ENCODE data around the gene SOX8.
"Not testable (repeated sequence)": the region's sequence is repeated elsewhere in the genome, so short reads cannot be mapped to it uniquely, and the experiment has no call there.

The SOX8 gene

DNA sequence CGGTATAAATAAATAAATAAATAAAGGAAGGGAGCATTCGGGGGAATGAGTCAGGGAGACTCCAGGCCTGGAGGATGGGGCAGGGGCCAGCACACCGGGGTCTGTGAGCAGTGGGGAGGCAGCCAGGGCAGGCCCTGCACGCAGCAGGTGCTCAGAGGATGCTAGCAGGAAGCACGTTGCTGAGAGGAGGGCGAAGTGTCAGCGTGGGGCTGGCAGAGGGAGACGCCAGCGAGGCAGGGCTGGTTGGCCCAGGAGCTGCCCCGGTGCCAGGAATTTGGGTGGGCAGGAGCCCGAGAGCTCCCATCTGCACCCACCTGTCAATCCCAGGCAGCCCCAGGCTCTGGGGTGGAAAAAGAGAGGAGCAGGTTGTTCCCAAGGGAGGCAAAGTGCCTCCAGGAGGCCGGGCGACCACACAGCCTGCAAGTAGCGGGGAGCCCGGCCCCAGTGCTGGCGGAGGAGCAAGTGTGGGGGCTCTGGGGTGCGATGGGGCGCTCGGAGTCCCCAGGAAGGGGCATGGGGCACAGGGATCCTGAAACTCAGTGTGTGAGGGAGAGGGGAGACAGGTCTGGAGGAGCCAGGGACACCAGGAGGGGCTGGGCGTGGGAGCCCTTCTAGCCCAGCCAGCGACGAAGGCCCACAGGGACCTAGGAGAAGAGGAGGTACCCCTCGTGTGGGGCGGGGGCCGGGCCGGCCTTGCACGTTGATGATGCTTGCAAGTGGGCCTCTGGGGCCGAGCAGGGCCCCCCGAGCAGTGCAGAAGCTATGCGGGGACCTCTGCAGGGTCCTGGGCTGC, 28.0 kb downstream of the SOX8 start:
- no peak for DNase-seq (ENCODE audit: low spot score)

- DNase-seq (ENCODE audit: low spot score) = no peak
These were observed 28.7 kb downstream of the SOX8 start for GRCh38 chr16:1010251-1010650.

DNA sequence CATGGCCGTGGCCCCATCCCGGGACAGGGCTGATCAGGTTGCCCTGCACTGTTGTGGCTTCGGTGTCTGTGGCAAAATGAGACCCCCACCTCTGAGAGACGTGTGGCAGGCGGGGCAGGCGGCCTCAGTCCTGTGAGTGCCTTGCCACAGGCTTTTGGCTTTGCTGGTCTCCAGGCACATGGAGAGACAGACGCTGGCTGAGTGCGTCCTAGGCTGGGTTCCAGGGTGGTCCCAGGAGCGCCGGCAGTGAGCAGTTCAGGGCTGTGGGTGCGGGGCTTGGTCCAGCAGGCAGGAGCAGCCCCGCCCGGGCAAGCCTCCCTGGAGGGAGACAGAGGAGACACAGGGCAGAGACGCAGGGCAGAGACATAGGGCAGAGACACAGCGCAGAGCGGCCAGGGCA, 29.2 kb downstream of the SOX8 start:
- no peak for DNase-seq (ENCODE audit: low spot score)

DNA sequence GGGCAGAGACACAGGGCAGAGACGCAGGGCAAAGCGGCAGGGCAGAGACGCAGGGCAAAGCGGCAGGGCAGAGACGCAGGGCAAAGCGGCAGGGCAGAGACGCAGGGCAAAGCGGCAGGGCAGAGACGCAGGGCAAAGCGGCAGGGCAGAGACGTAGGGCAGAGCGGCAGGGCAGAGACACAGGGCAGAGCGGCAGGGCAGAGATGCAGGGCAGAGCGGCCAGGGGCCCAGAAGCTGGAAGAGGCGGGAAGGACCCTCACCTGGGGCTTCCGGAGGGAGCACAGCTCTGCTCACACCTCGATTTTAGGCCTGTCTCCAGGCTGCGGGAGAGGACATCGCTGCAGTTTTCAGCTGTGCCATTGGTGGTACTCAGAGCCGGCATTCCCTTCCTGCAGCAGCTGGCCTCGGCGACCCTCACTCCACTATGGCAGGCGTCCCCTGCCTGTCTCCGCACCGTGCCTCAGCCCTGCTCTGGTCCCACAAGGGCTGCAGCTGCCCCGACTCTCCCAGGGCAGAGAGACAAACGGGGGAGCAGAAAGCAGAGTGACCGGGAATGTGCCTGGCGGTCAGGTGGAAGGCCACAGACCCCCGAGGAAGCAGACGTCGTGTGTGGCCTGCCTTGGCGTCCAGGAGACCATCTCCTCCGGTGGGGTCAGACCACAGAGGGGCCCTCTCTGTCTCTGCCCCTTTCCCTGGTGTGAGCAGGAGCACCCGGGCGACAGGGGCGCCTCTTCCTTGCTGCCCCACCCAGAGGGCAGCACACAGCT, 29.9 kb downstream of the SOX8 start:
- no peak for DNase-seq (ENCODE audit: low spot score)

- no peak for DNase-seq (ENCODE audit: low spot score)
These were observed 30.6 kb downstream of the SOX8 start for GRCh38 chr16:1012135-1012534.

DNA sequence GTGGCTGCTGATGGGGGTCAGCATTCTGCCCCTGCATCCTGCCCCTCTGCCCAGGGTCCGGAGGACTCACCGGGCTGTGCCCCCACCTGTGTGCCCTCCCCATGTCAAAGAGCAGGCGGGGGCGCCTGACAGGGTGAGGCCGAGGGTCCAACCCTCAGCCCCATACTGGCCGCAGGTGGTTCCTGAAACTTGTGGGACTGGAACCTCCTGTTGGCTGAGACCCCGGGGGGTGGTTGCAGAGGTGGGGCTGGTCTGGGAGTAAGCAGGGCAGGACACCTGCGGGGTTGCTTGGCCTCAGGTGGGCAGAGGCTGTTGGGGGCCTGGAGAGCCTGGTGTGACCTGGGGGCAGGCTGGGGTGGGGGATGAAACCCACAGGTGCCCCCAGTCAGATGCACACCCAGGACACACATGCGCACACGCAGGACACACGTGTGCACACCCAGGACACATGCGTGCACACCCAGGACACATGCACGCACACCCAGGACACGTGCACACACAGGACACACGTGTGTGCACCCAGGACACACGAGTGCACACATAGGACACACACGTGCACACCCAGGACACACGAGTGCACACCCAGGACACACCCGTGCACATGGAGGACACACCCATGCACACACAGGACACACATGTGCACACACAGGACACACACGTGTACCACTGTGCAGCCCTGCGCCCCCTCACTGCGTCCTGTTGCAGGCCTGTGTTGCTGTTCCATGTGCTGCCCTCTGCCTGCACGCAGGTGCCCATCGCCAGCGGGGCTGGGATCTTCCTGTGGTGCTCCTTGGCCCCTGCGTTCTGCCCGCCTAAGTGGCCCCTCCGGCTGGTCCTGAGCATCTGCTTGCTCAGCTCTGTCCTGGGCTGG, 31.4 kb downstream of the SOX8 start:
- DNase-seq (ENCODE audit: low spot score) = no peak

DNA sequence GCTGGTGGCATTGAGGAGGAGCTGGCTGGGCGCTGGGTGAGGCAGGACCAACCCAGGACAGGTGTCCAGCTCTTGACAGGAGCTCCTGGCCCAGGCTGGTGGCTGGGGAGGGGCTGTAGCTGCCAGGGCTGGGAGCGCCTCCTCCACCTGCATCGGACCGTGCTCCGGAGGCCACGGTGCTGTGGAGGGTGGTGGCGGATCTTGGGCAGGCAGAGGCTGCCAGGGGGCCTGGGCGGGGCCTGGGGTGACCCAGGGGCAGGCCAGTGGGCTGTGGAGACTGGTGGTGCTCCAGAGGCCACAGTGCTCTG, 32.0 kb downstream of the SOX8 start:
- DNase-seq (ENCODE audit: low spot score) = no peak

DNA sequence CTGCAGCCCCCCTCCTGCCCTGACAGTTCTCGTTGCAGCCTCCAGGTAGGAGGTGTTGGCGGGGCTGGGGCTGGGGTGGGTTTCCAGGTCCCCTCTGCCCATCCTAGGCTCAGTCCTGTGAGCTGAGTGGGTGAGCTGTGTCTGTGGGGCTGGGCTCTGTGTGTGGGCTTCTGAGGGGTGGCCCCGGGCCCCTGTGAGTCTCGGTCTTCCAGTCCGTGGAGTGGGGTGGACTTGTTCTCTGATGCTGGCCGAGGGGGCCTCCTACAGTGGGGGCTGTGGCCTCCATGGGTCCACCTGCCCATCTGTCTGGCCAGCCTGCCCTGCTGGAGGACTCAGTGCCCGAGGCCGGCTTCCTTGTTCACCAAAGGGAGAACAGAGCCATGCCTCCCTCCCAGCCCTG, 32.7 kb downstream of the SOX8 start:
- no peak for DNase-seq (ENCODE audit: low spot score)

DNA sequence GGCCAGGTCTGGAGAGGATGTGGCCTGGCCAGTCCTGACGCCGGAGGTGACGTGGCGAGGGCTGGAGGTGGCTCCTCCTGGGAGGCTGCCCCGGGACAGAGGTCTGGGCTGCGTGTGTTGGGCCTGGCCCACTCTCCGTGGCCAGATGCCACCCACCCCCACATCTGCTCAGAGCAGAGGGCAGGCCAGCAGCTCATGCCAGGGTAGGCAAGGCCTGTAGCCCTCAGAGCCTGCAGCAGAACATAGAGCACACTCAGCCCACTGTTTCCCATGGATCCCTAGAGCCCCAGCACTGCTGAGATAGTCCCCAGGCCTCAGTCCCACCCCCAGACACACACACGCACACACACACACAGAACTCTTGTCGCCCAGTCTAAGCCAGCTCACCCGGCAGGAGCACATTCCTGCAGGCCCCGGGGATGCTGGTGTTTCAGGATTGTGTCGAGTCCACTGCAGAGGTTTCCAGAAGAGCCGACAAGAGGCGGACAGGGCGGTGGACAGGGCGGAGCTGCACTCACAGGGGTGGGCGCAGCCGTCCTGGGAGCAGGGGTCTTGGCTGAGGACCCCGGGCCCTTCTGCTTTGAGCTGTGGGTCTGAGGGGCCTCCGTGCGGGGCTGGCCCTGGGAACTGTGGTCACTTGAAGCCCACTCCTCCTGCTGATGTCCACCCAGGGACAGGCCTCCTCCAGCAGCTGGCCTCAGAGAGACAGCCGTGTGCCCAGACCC, 33.4 kb downstream of the SOX8 start:
- DNase-seq (ENCODE audit: low spot score) = no peak

DNA sequence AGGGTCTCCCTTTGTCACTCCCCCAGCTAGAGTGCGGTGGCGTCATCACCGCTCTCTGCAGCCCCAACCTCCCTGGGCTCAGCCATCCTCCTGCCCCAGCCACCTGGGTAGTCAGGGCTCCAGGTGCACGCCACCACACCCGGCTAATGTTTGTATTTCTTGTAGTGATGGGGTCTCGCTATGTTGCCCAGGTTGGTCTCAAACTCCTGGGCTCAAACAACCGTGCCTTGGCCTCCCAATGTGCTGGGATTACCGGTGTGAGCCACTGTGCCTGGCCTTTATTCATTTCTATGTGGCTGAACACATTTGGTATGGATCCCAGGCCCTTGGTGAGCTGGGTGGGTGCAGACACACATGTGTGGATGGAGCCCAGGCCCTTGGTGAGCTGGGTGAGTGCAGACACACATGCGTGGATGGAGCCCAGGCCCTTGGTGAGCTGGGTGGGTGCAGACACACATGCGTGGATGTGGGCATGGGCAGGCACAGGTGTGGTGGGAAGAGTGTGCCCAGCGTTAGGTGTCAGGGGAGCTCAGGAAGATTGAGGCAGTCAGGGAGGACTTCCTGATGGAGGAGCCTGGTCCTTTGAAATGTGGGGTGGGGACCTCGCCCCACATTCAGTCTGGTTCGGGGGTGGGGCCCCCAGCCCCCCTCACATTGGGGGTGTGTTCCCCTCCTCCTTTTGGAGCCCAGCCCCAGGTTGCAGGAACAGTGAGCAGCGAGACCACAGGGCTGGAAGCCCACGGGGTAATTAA, 37.1 kb downstream of the SOX8 start:
- no peak for DNase-seq (ENCODE audit: low spot score)

- DNase-seq (ENCODE audit: low spot score) = no peak
These were observed 37.9 kb downstream of the SOX8 start for GRCh38 chr16:1019231-1020090.

- no peak for DNase-seq (ENCODE audit: low spot score)
These were observed 38.5 kb downstream of the SOX8 start for GRCh38 chr16:1020091-1020399.

GRCh38 chr16:1020591-1020990, 39.0 kb downstream of the SOX8 start:
- no peak for DNase-seq (ENCODE audit: low spot score)

DNA sequence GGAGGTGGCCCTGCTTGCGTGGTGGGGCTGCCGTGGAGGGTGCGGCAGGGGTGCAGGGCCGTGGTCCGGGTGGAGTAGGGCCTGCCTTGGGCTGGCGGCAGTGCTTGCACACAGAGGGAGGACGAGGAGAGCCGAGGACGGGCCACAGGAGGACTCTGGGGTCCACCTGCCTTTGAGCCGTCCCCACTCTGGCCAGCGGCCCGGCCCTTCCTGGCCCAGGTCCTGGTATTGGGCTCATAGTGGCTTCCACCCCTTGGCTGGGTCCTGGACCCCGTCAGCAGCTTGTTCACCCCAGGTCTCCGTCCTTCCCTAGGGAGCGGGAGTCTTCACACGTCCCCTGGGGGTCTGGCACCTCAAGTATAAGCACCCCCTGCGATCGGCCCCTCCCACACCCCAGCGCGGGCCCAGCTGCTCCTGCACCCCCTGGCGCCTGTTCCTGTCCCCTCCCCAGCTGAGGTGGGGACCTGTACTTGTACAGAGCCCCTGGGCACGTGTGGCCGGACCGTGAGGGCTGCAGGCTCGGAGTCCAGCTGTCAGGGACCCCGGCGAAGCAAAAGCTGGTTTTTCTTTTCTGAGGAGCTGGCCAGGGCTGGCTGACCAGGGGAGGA, 40.1 kb downstream of the SOX8 start:
- DNase-seq (ENCODE audit: low spot score) = no peak

DNA sequence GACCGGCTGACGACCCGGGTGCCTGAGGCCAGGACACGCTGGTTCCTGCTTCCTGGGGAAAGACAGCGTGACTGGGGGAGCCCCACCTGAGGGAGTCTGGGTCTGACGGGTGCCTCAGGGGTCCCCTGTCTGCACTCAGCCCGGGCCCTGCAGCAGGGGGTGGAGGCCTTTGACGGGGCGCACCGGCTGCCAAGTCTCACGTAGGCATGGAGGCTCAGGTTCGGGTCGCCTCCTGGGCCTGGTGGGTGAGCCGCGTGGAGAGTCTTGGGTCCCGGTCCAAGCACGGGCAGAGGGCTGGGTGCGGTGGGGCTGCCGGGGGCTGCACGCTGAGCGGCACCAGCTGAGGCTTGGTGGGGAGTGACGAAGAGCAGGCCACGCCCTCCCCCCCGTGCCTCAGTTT, 40.9 kb downstream of the SOX8 start:
- DNase-seq (ENCODE audit: low spot score) = no peak

- DNase-seq (ENCODE audit: low spot score) = no peak
These were observed 42.6 kb downstream of the SOX8 start for GRCh38 chr16:1024138-1024537.

DNA sequence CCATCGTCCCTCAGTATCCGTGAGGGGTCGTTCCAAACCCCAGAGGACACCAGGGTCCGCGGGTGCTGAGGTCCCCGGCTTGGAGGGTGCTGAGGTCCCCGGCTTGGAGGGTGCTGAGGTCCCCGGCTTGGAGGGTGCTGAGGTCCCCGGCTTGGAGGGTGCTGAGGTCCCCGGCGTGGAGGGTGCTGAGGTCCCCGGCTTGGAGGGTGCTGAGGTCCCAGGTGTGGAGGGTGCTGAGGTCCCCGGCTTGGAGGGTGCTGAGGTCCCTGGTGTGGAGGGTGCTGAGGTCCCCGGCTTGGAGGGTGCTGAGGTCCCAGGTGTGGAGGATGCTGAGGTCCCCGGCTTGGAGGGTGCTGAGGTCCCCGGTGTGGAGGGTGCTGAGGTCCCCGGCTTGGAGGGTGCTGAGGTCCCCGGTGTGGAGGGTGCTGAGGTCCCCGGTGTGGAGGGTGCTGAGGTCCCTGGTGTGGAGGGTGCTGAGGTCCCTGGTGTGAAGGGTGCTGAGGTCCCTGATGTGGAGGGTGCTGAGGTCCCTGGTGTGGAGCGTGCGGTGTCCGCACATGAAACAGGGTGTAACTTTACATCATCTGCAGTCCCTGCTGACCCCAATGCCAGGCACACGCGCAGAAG, 43.7 kb downstream of the SOX8 start:
- DNase-seq (ENCODE audit: low spot score) = not testable (repeated sequence)

DNA sequence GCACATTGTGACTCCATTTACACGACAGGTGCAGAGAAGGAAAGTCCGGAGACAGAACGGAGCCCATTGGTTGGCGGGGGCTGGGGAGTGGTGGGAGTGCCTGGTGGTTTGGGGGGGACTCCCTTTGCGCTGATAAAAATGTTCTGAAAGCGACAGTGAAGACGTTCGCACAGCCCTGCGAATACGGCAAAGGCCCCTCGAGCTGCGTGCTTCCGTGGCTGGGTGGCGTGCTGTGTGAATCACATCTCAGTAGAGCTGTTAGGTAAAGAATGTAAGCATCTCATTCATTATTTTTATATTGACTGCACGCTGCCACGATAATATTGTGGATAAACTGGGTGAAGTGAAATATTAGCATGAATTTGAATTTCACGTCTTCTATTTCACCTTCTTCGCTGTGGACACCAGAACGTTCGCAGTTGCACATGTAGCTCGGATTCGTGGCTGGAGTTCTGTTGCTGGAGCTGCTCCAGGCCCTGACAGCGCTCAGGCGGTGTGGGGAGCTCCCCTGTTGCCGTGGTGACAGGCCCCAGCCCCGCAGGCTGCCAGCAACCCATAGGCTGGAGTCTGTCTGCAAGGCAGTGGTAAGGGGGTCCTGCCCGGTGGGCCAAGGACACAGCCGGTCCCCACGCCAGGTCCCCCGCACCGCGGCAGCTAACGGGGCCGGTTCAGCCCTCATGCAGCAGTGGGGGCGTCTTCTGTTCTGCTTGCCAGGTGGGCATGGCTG, 44.6 kb downstream of the SOX8 start:
- no peak for DNase-seq (ENCODE audit: low spot score)
